HFF-Myc (cell line): ENCODE measurements around the gene GAS7.

ENCODE experiments used
- DNase-seq: peaks from one replicate; pipeline ENCODE4 v3.0.0-alpha.2; 2011; ENCODE audit warnings: low read depth; ENCODE audit errors: extremely low read depth
- H3K4me3 ChIP-seq: replicated peaks from 2 replicates; pipeline ENCODE4 v1.5.1; 2011; ENCODE audit warnings: low read depth, mild to moderate bottlenecking, control low read depth, low read length
- TF ChIP-seq, protein P1 (sequence below): IDR thresholded peaks from 2 replicates; pipeline ENCODE4 v1.5.1; 2012; ENCODE audit warnings: mild to moderate bottlenecking, low read depth, low read length, control low read depth; ENCODE audit errors: missing control alignments

GAS7 gene

DNA sequence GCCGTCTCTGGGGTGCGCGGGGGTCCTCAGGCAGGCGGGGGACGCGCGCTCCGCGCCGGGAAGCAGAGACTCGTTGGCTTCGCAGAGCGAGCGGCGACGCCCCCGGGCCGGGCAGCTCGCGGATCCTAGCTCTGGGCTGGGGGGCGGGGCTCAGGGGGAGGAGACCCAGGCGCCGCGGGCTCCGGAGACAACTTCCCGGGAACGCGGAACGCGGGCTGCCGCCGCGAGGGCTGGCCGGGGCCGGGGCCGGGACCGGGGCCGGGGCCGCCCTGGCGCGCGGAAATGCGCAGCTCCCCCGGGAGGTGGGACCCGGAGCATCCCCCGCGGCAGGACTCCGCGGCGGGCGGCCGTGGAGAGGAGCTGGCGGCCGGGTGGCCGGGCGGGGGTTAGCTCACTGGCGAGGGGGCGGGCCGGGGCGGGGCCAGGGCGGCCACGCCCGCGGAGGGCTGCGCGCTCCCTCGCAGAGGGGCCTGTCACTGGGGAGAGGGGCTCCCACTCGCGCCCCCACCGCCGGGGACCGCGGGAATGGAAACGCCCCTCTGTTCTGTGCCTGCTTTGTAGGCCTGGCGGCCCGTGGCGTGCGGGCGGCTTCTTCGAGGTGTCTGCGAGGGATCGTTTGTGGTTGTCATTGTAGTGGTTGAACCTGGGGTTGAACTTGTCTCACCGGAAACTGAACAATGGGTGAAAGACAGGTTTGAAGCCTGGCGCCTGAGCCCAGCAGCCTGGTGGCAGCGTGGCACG is at the start of gene GAS7:
Gene GAS7, minus strand, starts transcription at position 98 of the 741 bp plus-strand sequence.
- no peak for DNase-seq
- TF ChIP-seq, protein P1, sequence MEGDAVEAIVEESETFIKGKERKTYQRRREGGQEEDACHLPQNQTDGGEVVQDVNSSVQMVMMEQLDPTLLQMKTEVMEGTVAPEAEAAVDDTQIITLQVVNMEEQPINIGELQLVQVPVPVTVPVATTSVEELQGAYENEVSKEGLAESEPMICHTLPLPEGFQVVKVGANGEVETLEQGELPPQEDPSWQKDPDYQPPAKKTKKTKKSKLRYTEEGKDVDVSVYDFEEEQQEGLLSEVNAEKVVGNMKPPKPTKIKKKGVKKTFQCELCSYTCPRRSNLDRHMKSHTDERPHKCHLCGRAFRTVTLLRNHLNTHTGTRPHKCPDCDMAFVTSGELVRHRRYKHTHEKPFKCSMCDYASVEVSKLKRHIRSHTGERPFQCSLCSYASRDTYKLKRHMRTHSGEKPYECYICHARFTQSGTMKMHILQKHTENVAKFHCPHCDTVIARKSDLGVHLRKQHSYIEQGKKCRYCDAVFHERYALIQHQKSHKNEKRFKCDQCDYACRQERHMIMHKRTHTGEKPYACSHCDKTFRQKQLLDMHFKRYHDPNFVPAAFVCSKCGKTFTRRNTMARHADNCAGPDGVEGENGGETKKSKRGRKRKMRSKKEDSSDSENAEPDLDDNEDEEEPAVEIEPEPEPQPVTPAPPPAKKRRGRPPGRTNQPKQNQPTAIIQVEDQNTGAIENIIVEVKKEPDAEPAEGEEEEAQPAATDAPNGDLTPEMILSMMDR: no peak
- H3K4me3 ChIP-seq: peak within 1 kb of the TSS; percentile 46

DNA sequence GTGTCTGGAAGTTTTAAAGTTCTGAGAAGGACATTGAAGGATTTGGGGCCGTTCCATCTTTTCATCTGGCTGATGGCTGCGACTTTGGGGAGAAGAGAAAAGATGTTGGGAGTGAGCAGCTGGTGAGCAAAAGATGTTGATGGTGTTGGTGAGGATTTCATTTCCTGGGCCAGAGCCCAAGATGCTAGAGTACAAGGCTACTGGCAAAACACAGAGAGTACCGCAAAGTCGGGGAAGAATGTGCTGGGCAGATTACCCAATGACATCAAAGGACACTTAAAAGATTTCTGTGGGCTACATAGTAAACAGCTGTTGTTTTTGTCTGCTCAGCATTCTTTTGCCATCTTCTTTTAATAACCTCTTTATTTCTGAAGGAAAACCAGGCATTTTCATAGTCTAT is 49.4 kb upstream of the GAS7 start:
- no peak overlapping the region for H3K4me3 ChIP-seq
- TF ChIP-seq, protein P1: no peak

DNA sequence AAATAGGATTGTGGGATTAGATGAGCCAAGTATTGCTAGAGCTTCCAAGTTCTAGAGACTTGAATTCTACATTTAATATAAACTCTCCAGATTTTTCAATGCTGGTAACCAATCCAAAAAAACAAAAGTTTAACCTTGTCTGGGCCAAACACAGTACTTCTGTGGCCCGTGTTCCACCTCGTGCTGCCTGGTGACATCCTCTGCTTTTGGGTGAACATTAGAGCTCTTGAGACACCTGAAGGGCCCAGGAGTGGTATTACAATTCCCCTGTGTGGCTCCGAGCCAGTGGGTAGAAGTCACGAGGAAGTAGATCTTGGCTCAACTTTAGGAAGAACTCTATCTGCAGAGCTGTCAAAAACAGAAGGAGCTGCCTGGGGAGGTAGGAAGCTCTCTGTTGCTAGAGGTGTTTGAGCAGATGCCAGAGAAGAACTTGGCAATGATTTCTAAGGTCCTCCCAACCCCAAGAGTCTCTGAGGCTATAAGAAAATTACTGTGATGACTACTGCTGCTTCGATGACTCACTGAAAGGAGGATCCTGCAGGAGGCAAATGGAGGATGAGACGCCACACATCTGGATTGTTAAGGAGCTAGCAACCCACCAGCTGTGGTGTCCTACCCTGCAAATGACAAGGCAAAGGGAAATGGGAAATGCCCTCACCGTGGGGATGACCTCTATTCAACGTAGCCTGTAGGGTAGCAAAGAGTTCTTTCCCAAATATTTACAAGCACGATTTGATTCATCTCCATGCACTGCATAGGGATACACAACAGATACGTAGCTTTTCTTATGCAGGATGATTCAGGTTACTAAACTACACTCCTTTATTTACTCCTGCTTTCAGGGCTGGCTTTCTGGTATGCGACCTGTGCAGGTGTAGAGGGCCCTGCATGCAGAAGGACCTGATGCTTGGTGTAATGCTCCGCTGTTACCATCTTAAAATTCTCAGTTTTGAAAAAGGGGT is 45.8 kb upstream of the GAS7 start:
- peak; percentile 63 for DNase-seq
- H3K4me3 ChIP-seq: no peak overlapping the region
- TF ChIP-seq, protein P1: no peak

More for the DNA sequence above, 49.4 kb upstream of the GAS7 start:
- DNase-seq: no peak

DNA sequence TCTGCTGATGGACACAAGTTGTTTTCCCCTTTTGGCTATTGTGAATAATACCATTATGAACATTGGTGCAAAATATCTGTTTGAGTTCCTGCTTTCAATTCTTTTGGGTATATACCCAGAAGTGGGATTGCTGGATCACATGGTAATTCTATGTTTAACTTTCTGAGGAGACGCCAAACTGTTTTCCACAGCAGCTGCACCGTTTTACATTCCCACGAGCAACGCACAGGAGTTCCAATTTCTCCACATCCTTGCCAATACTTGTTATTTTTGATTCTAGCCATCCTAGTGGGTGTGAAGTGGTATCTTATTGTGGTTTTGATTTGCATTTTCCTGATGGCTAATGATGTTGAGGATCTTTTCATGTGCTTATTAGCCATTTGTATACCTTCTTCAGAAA is 43.4 kb upstream of the GAS7 start:
- TF ChIP-seq, protein P1: no peak
- DNase-seq: no peak
- no peak overlapping the region for H3K4me3 ChIP-seq

DNA sequence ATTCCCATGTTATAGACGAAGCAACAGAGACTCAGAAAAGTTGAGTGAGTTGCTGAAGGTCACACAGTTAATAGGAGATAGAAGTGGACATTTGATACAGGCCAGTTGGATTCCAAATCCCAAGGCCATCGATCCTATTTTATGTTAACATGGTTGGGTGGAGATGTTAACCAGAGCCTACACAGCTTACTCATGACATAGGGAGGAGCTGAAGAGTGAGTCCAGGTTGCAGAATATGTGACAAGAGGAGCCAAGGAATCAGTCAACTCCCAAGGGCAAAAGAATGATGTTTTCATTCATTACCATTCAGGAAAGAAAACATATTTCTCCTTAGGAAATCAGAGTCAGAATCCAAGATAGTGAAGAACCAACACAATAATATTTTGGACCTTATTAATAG is 40.3 kb upstream of the GAS7 start:
- DNase-seq: no peak
- H3K4me3 ChIP-seq: no peak overlapping the region
- TF ChIP-seq, protein P1: no peak

DNA sequence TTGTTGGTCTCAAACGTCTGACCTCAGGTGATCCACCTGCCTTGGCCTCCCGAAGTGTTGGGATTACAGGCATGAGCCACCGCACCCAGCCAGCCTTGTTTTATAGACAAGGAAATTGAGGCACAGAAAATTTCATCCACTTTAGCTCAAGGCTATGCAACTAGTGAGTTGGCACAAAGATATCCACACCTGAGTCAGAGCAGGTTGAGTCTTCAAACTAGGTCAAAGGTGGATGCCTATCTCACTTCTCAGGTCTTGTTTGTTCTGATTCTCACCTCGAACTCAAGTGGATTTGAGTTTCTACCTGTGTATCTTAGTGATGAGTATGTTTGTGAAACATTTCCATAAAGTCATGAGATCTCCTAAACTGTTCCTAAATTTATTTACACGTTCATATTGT is 35.6 kb upstream of the GAS7 start:
- DNase-seq: no peak
- TF ChIP-seq, protein P1: no peak
- no peak overlapping the region for H3K4me3 ChIP-seq
